IgD-negative memory B cell (primary cell): ENCODE measurements around the gene PTRH1. TPM values are rescaled to one million over a fixed set of nuclear protein-coding genes. Genes with fewer than 3 reads are reported as not detected.

ENCODE experiments used
- H3K27ac Mint-ChIP-seq, 3 donors: one replicate each; pipeline ENCODE4 v1.8.0; 2020 to 2022; ENCODE audit warnings: mild to moderate bottlenecking in 3 of 3, mixed read lengths in 3 of 3, moderate library complexity in 1 of 3
- H3K27me3 Mint-ChIP-seq: one replicate; pipeline ENCODE4 v1.8.0; 2021; ENCODE audit warnings: mixed read lengths
- H3K36me3 Mint-ChIP-seq: one replicate; pipeline ENCODE4 v1.8.0; 2020; ENCODE audit warnings: mild to moderate bottlenecking, mixed read lengths
- H3K4me1 Mint-ChIP-seq, 3 donors: one replicate each; pipeline ENCODE4 v1.8.0; 2020 to 2022; ENCODE audit warnings: mixed read lengths in 3 of 3, mild to moderate bottlenecking in 1 of 3
- H3K4me3 Mint-ChIP-seq, 4 donors: one replicate each; pipeline ENCODE4 v1.8.0; 2020 to 2022; ENCODE audit warnings: mild to moderate bottlenecking in 4 of 4, mixed read lengths in 4 of 4, moderate library complexity in 3 of 4
- H3K9me3 Mint-ChIP-seq, 3 donors: one replicate each; pipeline ENCODE4 v1.8.0; 2020 to 2021; ENCODE audit warnings: mixed read lengths in 3 of 3, mild to moderate bottlenecking in 1 of 3
- polyA plus RNA-seq: library from polyadenylated mRNA; unstranded; fragments of 300-500 nt; fragmentation: Illumina TruSeq; gene quantifications from one replicate; pipeline ENCODE4 v1.2.3, GENCODE V29; 2021

PTRH1 gene
- polyA plus RNA-seq, 1 donor from 2014 or later, result 14.8 TPM

GRCh38 chr9:127732444-127732843 lies 17.0 kb upstream of the PTRH1 start:
- H3K36me3 Mint-ChIP-seq, result no peaks in the 10 kb centered on the region
- H3K27ac Mint-ChIP-seq, result no peak overlapping the region
- H3K27me3 Mint-ChIP-seq, result peaks cover 2% of the 10 kb centered on the region
- no peak overlapping the region for H3K4me3 Mint-ChIP-seq
- peaks cover 3 to 11% (median 4%) of the 10 kb centered on the region in 3 donors for H3K4me1 Mint-ChIP-seq
- no peaks in the 10 kb centered on the region for H3K9me3 Mint-ChIP-seq

GRCh38 chr9:127731938-127732337 lies 16.5 kb upstream of the PTRH1 start:
- H3K4me3 Mint-ChIP-seq, result peak overlapping the region in 1 of 4 donors; percentile 38
- H3K9me3 Mint-ChIP-seq, result no peaks in the 10 kb centered on the region
- H3K4me1 Mint-ChIP-seq, result peaks cover 3 to 11% (median 4%) of the 10 kb centered on the region in 3 donors
- peak overlapping the region in 1 of 3 donors; percentile 58 for H3K27ac Mint-ChIP-seq
- H3K27me3 Mint-ChIP-seq, result peaks cover 2% of the 10 kb centered on the region
- no peaks in the 10 kb centered on the region for H3K36me3 Mint-ChIP-seq

- Mint-ChIP-seq H3K27ac (peak overlapping the region in 2 of 3 donors; percentile 58 to 61), H3K9me3 (no peaks in the 10 kb centered on the region), H3K27me3 (peaks cover 2% of the 10 kb centered on the region), H3K36me3 (no peaks in the 10 kb centered on the region), H3K4me1 (peaks cover 3 to 11% (median 4%) of the 10 kb centered on the region in 3 donors), H3K4me3 (no peak overlapping the region)
Measured at GRCh38 chr9:127730799-127731410, 15.4 kb upstream of the PTRH1 start.

GRCh38 chr9:127730262-127730661 lies 14.8 kb upstream of the PTRH1 start:
- Mint-ChIP-seq H3K27me3 (peaks cover under 1% of the 10 kb centered on the region), H3K36me3 (no peaks in the 10 kb centered on the region), H3K27ac (peak overlapping the region in 1 of 3 donors; percentile 61), H3K9me3 (no peaks in the 10 kb centered on the region), H3K4me3 (no peak overlapping the region), H3K4me1 (peaks cover under 1 to 7% (median 2%) of the 10 kb centered on the region in 3 donors)

GRCh38 chr9:127729522-127730256 lies 14.2 kb upstream of the PTRH1 start:
- Mint-ChIP-seq H3K9me3 (no peaks in the 10 kb centered on the region), H3K4me3 (no peak overlapping the region)

GRCh38 chr9:127728808-127729207 lies 13.3 kb upstream of the PTRH1 start:
- Mint-ChIP-seq H3K27me3 (no peaks in the 10 kb centered on the region), H3K4me1 (no peaks in the 10 kb centered on the region), H3K4me3 (no peak overlapping the region), H3K36me3 (no peaks in the 10 kb centered on the region), H3K27ac (no peak overlapping the region), H3K9me3 (no peaks in the 10 kb centered on the region)

More at GRCh38 chr9:127729522-127730256, 14.2 kb upstream of the PTRH1 start:
- Mint-ChIP-seq H3K36me3 (no peaks in the 10 kb centered on the region), H3K4me1 (peaks cover 0 to 6% (median 0%) of the 10 kb centered on the region in 3 donors), H3K27ac (no peak overlapping the region), H3K27me3 (no peaks in the 10 kb centered on the region)

GRCh38 chr9:127726871-127727270 lies 11.4 kb upstream of the PTRH1 start:
- Mint-ChIP-seq H3K4me1 (no peaks in the 10 kb centered on the region), H3K27me3 (peaks cover 4% of the 10 kb centered on the region), H3K4me3 (peak overlapping the region in 1 of 4 donors; percentile 43), H3K27ac (no peak overlapping the region), H3K9me3 (no peaks in the 10 kb centered on the region), H3K36me3 (no peaks in the 10 kb centered on the region)

GRCh38 chr9:127724012-127724411 lies 8.5 kb upstream of the PTRH1 start:
- Mint-ChIP-seq H3K27me3 (peaks cover 4% of the 10 kb centered on the region), H3K27ac (no peak overlapping the region)

GRCh38 chr9:127723444-127723843 lies 8.0 kb upstream of the PTRH1 start:
- H3K36me3 Mint-ChIP-seq, result no peaks in the 10 kb centered on the region
- peak overlapping the region in 1 of 4 donors; percentile 17 for H3K4me3 Mint-ChIP-seq
- H3K27ac Mint-ChIP-seq, result no peak overlapping the region
- peaks cover 4% of the 10 kb centered on the region for H3K27me3 Mint-ChIP-seq
- no peaks in the 10 kb centered on the region for H3K9me3 Mint-ChIP-seq
- peaks cover 0 to 1% (median 0%) of the 10 kb centered on the region in 3 donors for H3K4me1 Mint-ChIP-seq

More at GRCh38 chr9:127724012-127724411, 8.5 kb upstream of the PTRH1 start:
- Mint-ChIP-seq H3K4me1 (peaks cover 0 to 1% (median 0%) of the 10 kb centered on the region in 3 donors), H3K4me3 (no peak overlapping the region), H3K9me3 (no peaks in the 10 kb centered on the region), H3K36me3 (no peaks in the 10 kb centered on the region)

- no peaks in the 10 kb centered on the region for H3K9me3 Mint-ChIP-seq
Measured at GRCh38 chr9:127723013-127723412, 7.5 kb upstream of the PTRH1 start.

GRCh38 chr9:127722055-127722745 lies 6.7 kb upstream of the PTRH1 start:
- no peak overlapping the region for H3K4me3 Mint-ChIP-seq

More at GRCh38 chr9:127723013-127723412, 7.5 kb upstream of the PTRH1 start:
- H3K36me3 Mint-ChIP-seq, result no peaks in the 10 kb centered on the region
- H3K27ac Mint-ChIP-seq, result no peak overlapping the region
- peaks cover 0 to 1% (median 0%) of the 10 kb centered on the region in 3 donors for H3K4me1 Mint-ChIP-seq
- peak overlapping the region in 1 of 4 donors; percentile 17 for H3K4me3 Mint-ChIP-seq
- H3K27me3 Mint-ChIP-seq, result peaks cover 4% of the 10 kb centered on the region

GRCh38 chr9:127721391-127721821 lies 5.9 kb upstream of the PTRH1 start:
- Mint-ChIP-seq H3K27me3 (peaks cover 4% of the 10 kb centered on the region), H3K4me3 (no peak overlapping the region), H3K4me1 (peaks cover 0 to 1% (median 0%) of the 10 kb centered on the region in 3 donors), H3K27ac (no peak overlapping the region), H3K9me3 (no peaks in the 10 kb centered on the region), H3K36me3 (no peaks in the 10 kb centered on the region)

More at GRCh38 chr9:127722055-127722745, 6.7 kb upstream of the PTRH1 start:
- Mint-ChIP-seq H3K27me3 (peaks cover 4% of the 10 kb centered on the region), H3K27ac (peak overlapping the region in 1 of 3 donors; percentile 21), H3K36me3 (no peaks in the 10 kb centered on the region), H3K9me3 (no peaks in the 10 kb centered on the region), H3K4me1 (peaks cover 0 to 1% (median 0%) of the 10 kb centered on the region in 3 donors)

GRCh38 chr9:127720865-127721227 lies 5.4 kb upstream of the PTRH1 start:
- Mint-ChIP-seq H3K36me3 (no peaks in the 10 kb centered on the region), H3K27me3 (peaks cover 4% of the 10 kb centered on the region), H3K27ac (no peak overlapping the region), H3K4me1 (peaks cover 0 to 6% (median 2%) of the 10 kb centered on the region in 3 donors), H3K9me3 (no peaks in the 10 kb centered on the region), H3K4me3 (peak overlapping the region in 1 of 4 donors; percentile 23)

GRCh38 chr9:127720031-127720864 lies 4.8 kb upstream of the PTRH1 start:
- peak overlapping the region in 1 of 3 donors; percentile 54 for H3K27ac Mint-ChIP-seq

More at GRCh38 chr9:127720031-127720864, 4.8 kb upstream of the PTRH1 start:
- H3K36me3 Mint-ChIP-seq, result no peaks in the 10 kb centered on the region
- no peaks in the 10 kb centered on the region for H3K9me3 Mint-ChIP-seq
- peaks cover 0 to 6% (median 4%) of the 10 kb centered on the region in 3 donors for H3K4me1 Mint-ChIP-seq
- peak overlapping the region in 1 of 4 donors; percentile 3 for H3K4me3 Mint-ChIP-seq
- peaks cover 4% of the 10 kb centered on the region for H3K27me3 Mint-ChIP-seq
